ENCODE data around the gene CYB5B. TPM values are rescaled to one million over a fixed set of nuclear protein-coding genes. Genes with fewer than 3 reads are reported as not detected.

CYB5B gene
- total RNA-seq, 1 donor from 2014 or later, result 39.2 TPM

DNA sequence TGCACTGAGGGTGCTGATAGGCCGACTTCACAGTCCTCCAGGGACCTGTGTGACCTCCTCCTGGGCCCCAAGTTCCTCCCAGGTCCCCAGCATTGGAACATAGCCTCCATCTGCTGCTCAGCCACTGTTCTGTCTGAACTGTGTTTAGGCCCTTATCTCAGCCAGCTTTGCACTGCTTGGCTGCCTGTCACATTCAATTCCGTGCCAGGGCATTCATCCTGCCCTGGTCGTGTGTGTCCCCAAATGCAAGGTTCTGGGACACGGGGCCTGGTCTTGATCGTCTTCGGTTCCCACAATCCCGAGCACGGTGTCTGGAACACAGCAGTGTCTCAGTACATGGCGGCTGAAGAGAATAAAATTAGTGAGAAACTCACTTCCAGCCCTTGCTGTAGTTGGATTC, 71.4 kb downstream of the CYB5B start:
- Histone ChIP-seq H3K36me3 (ENCODE audit: control insufficient read depth, insufficient read depth, low read length) (no peaks in the 10 kb centered on the region), H3K27me3 (ENCODE audit: control insufficient read depth, insufficient read depth, low read length) (no peaks in the 10 kb centered on the region), H3K4me3 (ENCODE audit: low read depth, low read length) (no peak overlapping the region)
- TF ChIP-seq, protein P1, sequence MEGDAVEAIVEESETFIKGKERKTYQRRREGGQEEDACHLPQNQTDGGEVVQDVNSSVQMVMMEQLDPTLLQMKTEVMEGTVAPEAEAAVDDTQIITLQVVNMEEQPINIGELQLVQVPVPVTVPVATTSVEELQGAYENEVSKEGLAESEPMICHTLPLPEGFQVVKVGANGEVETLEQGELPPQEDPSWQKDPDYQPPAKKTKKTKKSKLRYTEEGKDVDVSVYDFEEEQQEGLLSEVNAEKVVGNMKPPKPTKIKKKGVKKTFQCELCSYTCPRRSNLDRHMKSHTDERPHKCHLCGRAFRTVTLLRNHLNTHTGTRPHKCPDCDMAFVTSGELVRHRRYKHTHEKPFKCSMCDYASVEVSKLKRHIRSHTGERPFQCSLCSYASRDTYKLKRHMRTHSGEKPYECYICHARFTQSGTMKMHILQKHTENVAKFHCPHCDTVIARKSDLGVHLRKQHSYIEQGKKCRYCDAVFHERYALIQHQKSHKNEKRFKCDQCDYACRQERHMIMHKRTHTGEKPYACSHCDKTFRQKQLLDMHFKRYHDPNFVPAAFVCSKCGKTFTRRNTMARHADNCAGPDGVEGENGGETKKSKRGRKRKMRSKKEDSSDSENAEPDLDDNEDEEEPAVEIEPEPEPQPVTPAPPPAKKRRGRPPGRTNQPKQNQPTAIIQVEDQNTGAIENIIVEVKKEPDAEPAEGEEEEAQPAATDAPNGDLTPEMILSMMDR (IDR thresholded peaks at IDR 0.05; ENCODE audit: insufficient read depth, low read length, severe bottlenecking), result no peak
- DNase-seq (ENCODE audit: low read depth) (no peak), FAIRE-seq (no peak)

DNA sequence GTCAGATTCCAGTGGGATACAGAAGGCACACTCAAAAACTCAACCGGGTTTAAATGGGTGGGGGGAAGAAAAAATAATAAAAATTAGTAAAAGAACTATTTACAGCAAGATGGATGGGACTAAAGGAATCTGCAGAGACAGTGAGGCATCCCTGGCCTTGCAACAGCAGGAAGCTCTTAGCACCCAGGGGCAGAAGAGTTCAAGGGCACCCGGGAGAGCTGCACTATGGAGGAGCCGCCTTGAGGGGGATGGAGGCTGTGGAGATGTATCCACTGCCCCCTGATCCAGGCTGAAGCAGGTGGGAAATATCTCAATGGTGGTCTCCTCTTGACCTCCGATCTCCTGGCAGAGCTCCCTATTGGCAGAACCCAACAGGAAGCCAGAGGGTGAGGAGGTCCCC, 72.0 kb downstream of the CYB5B start:
- Histone ChIP-seq H3K27me3 (ENCODE audit: control insufficient read depth, insufficient read depth, low read length) (no peaks in the 10 kb centered on the region), H3K36me3 (ENCODE audit: control insufficient read depth, insufficient read depth, low read length) (no peaks in the 10 kb centered on the region), H3K4me3 (ENCODE audit: low read depth, low read length) (no peak overlapping the region)
- DNase-seq (ENCODE audit: low read depth), result no peak
- TF ChIP-seq, protein P1 (IDR thresholded peaks at IDR 0.05; ENCODE audit: insufficient read depth, low read length, severe bottlenecking), result no peak
- no peak for FAIRE-seq

DNA sequence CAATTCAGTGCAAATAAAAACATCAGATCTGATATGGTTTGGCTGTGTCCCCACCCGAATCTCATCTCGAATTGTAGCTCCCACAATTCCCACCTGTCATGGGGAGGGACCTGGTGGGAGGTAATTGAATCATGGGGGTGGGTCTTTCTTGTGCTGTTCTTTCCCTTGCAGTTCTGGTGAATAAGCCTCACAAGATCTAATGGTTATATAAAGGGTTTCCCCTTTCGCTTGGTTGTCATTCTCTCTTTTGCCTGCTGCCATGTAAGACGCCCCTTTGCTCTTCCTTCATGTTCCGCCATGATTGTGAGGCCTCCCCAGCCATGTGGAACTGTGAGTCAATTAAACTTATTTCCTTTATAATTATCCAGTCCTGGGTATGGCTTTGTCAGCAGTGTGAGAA, 72.5 kb downstream of the CYB5B start:
- no peaks in the 10 kb centered on the region for H3K36me3 ChIP-seq (ENCODE audit: control insufficient read depth, insufficient read depth, low read length)
- FAIRE-seq, result no peak
- TF ChIP-seq, protein P1 (IDR thresholded peaks at IDR 0.05; ENCODE audit: insufficient read depth, low read length, severe bottlenecking), result no peak

DNA sequence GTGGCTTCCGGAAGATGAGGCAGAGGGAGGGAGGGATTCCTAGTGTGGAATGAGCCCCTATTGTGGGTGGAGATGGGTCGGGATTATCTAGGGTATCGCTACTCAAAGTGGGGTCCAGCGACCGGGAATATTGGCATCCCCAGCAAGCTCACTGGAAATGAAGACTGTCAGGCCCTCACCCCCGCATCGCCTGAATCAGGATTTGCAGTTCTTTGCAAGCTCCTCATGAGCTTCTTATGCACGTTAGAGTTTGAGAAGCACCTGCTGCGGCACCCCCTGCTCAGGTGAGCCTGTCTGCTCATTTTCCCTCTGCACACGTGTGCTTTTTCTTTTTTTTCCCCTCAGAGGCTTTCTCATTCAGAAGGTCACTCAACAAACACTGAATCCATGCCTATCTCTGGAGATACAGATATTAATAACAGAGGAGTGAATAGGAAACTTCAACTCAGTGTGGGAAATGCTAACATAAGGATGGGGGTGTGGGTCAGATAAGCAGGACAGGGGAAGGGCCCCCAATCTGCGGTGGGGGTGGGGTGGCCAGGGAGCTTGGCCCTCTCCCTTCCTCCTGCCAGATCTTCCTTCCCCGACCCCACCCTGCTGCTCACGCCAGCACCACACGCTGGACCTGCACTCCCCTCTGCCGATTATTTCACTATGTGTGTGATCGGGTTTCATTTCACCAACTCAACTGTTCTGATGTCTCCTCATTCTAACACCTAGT, 73.6 kb downstream of the CYB5B start:
- FAIRE-seq (no peak), DNase-seq (ENCODE audit: low read depth) (no peak)
- Histone ChIP-seq H3K27me3 (ENCODE audit: control insufficient read depth, insufficient read depth, low read length) (no peaks in the 10 kb centered on the region), H3K4me3 (ENCODE audit: low read depth, low read length) (no peak overlapping the region), H3K36me3 (ENCODE audit: control insufficient read depth, insufficient read depth, low read length) (no peaks in the 10 kb centered on the region)
- TF ChIP-seq, protein P1 (IDR thresholded peaks at IDR 0.05; ENCODE audit: insufficient read depth, low read length, severe bottlenecking), result no peak

More for the DNA sequence above, 72.5 kb downstream of the CYB5B start:
- H3K27me3 ChIP-seq (ENCODE audit: control insufficient read depth, insufficient read depth, low read length), result no peaks in the 10 kb centered on the region
- no peak overlapping the region for H3K4me3 ChIP-seq (ENCODE audit: low read depth, low read length)
- no peak for DNase-seq (ENCODE audit: low read depth)

DNA sequence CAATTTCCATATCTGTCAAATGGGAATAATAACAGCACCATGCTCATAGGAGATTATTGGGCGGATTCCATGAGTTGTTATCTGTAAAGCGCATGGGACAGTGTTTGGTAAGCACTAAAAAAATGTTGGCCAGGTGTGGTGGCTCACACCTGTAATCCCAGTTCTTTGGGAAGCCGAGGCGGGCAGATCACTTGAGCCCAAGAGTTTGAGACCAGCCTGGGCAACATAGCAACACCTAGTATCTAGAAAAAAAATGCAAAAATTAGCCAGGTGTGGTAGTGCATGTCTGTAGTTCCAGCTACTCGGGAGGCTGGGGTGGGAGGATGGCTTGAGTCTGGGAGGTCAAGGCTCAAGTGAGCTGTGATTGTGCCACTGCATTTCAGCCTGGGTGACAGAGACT, 74.5 kb downstream of the CYB5B start:
- DNase-seq (ENCODE audit: low read depth) (no peak), FAIRE-seq (no peak)
- no peaks in the 10 kb centered on the region for H3K27me3 ChIP-seq (ENCODE audit: control insufficient read depth, insufficient read depth, low read length)
- H3K36me3 ChIP-seq (ENCODE audit: control insufficient read depth, insufficient read depth, low read length), result no peaks in the 10 kb centered on the region
- TF ChIP-seq, protein P1 (IDR thresholded peaks at IDR 0.05; ENCODE audit: insufficient read depth, low read length, severe bottlenecking), result no peak
- H3K4me3 ChIP-seq (ENCODE audit: low read depth, low read length), result no peak overlapping the region

Measured in bronchial epithelial cell (primary cell).